ENCODE measurements around the gene ASAH2B. TPM values are rescaled to one million over a fixed set of nuclear protein-coding genes. Genes with fewer than 3 reads are reported as not detected.

ASAH2B gene
- total RNA-seq: 2.0 and 2.5 TPM in 2 replicates

GRCh38 chr10:50739618-50740292 lies at the start of gene ASAH2B:
Gene ASAH2B (plus strand): TSS chr10:50739936. CDS start chr10:50745131, 5,195 bp downstream.

Other genes starting within 250 kb of the ASAH2B start
- 51.7 and 59.2 TPM in 2 replicates for gene SGMS1, start 116.0 kb upstream of the ASAH2B start, total RNA-seq
- not detected in 2 replicates for gene A1CF, start 145.7 kb downstream of the ASAH2B start, total RNA-seq

Measured in aortic smooth muscle cell (primary cell).